Heart left ventricle (tissue), 16 donors: ENCODE measurements around the gene CPPED1. TPM values are rescaled to one million over a fixed set of nuclear protein-coding genes. Genes with fewer than 3 reads are reported as not detected.

Experiments
- ATAC-seq, 4 donors: fragments of 200-7000 bp; cut with Tn5 transposase; one replicate each; pipeline ENCODE4 v1.9.1; 2020 to 2022; ENCODE audit warnings: moderate library complexity in 4 of 4, mild to moderate bottlenecking in 3 of 4, moderate number of reproducible peaks in 1 of 4
- DNase-seq, 5 donors: peaks; one replicate each; pipeline ENCODE4 v3.0.0-alpha.2; 2020
- H3K27ac ChIP-seq, 12 donors: fragments of 200-600 bp; sonication (generic) in 4 of 12; one replicate each; pipeline versions ENCODE4 v1.5.0 to v1.8.0; 2016 to 2022; ENCODE audit warnings: mild to moderate bottlenecking in 2 of 12
- H3K27me3 ChIP-seq, 9 donors: fragments of 200-600 bp; sonication (generic) in 2 of 9; one replicate each; pipeline versions ENCODE4 v1.5.1 to v1.8.0; 2016 to 2022; ENCODE audit warnings: mild to moderate bottlenecking in 3 of 9
- H3K36me3 ChIP-seq, 9 donors: fragments of 200-600 bp; sonication (generic) in 2 of 9; one replicate each; pipeline versions ENCODE4 v1.5.0 to v1.8.0; 2018 to 2022; ENCODE audit warnings: mild to moderate bottlenecking in 2 of 9
- H3K4me1 ChIP-seq, 12 donors: fragments of 200-600 bp; sonication (generic) in 4 of 12; one replicate each; pipeline versions ENCODE4 v1.5.0 to v1.8.0; 2016 to 2022; ENCODE audit warnings: mild to moderate bottlenecking in 3 of 12
- H3K4me3 ChIP-seq, 12 donors: fragments of 200-600 bp; sonication (generic) in 4 of 12; one replicate each; pipeline versions ENCODE4 v1.5.0 to v1.8.0; 2017 to 2022; ENCODE audit warnings: mild to moderate bottlenecking in 9 of 12, moderate library complexity in 4 of 12
- H3K9me3 ChIP-seq, 12 donors: fragments of 200-600 bp; sonication (generic) in 4 of 12; one replicate each; pipeline versions ENCODE4 v1.5.0 to v1.8.0; 2016 to 2022; ENCODE audit warnings: mild to moderate bottlenecking in 1 of 12
- POLR2A ChIP-seq, 2 donors: fragments of 450-650 bp; IDR thresholded peaks; one replicate each; pipeline ENCODE4 v1.6.1; 2017; ENCODE audit warnings: antibody characterized with exemption in 2 of 2, mild to moderate bottlenecking in 2 of 2, moderate library complexity in 2 of 2
- WGBS, 4 donors: extraction: QIAGEN DNeasy Blood & Tissue Kit in 2 of 4; methylation state at CpG; one replicate each; pipeline versions ENCODE4 v1.1.5 to v1.1.7; 2013 to 2018; 5-methylcytosine and 5-hydroxymethylcytosine counted together
- intact Hi-C, 10 donors: fragments of 100-400 bp; cut with DNase I; formaldehyde crosslinking; loops; one replicate each; pipeline versions ENCODE4 v1.11.1 to v1.14.2; 2022
- polyA plus RNA-seq, 2 donors: library from polyadenylated mRNA; stranded (reverse); fragments of 200-250 nt; gene quantifications; one replicate each; pipeline ENCODE4 v1.2.3, GENCODE V29; 2013
- total RNA-seq, 9 donors: library from RNA; depleted of rRNA in 2 of 9; stranded (reverse); fragments of >200 nt in 2 of 9; fragmentation: NEBNext Ultra II Directional in 3 of 9; extraction: Animal tissue kit (Norgen Biotek cat#: 25700) in 3 of 9; gene quantifications; one replicate each; pipeline versions ENCODE4 v1.1.0 to v1.2.4, GENCODE V29; 2016 to 2023
- TF ChIP-seq, protein P1 (sequence below), 12 donors: fragments of 200-600 bp; sonication (generic) in 4 of 12; IDR thresholded peaks; one replicate each; pipeline versions ENCODE4 v1.5.0 to v1.8.0; 2018 to 2022; ENCODE audit warnings: antibody characterized with exemption in 12 of 12, mild to moderate bottlenecking in 5 of 12
- donor health status: ischemic (EF 13 %, LVEDD 7.1; RV severe dilation, severe dysfunction).
- donor health status: healthy with polysubstance abuse.
- donor health status: DM: no; HTN: yes; CAD: no.
- donor health status: DM: no; HTN: no; CAD: no.
- donor health status: ischemic (EF 25% LVEDD 6.9; RV normal size, moderate dysfunction).
- donor health status: ischemic (EF 25% LVEDD 5.7; RV mildly dilated, moderate dysfunction).
- donor health status: healthy.
- donor health status: DM: yes; HTN: yes; CAD: no.
- donor health status: ischemic (EF 35%, LVEDD 5.7; RV mildly dilated, moderate dysfunction).
- donor health status: nonischemic (EF 11% LVEDD 7.7; RV severe dilation, severe dysfunction).
- donor health status: DM: yes; HTN: yes; CAD: no.
- donor health status: PGD.
- donor health status: ischemic (EF 29% LVEDD 5.4; RV normal size, mild dysfunction).
- donor health status: nonischemic (EF 23%, LVEDD 6.1; RV moderate dilation, normal function).

The CPPED1 gene
- total and polyA plus RNA-seq, 11 donors: 5.6 to 25.1 (median 11.7) TPM

DNA sequence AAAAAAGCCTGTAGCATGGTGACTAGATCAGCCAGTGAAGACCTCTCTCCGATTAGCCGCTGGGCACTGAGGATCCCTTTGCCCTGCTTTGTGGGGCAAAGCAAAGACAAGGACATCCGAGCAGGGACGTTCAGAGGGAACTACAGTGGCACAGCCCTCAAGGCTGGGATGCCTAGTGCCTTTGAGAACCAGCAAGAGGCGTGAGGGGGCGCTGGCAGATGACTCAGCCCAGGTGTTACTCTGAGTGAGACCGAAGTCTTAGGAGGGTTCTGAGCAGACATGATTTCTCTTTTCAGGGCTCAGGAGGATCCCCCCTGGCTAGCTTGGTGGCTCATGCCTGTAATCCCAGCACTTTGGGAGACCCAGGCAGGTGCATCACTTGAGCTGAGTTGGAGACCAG is 178.6 kb downstream of the CPPED1 start:
- H3K9me3 ChIP-seq: peaks cover 0 to 5% (median 0%) of the 10 kb centered on the region in 12 donors
- no peaks in the 10 kb centered on the region for H3K36me3 ChIP-seq
- TF ChIP-seq POLR2A (IDR thresholded peaks at IDR 0.05): no peak
- TF ChIP-seq, protein P1, sequence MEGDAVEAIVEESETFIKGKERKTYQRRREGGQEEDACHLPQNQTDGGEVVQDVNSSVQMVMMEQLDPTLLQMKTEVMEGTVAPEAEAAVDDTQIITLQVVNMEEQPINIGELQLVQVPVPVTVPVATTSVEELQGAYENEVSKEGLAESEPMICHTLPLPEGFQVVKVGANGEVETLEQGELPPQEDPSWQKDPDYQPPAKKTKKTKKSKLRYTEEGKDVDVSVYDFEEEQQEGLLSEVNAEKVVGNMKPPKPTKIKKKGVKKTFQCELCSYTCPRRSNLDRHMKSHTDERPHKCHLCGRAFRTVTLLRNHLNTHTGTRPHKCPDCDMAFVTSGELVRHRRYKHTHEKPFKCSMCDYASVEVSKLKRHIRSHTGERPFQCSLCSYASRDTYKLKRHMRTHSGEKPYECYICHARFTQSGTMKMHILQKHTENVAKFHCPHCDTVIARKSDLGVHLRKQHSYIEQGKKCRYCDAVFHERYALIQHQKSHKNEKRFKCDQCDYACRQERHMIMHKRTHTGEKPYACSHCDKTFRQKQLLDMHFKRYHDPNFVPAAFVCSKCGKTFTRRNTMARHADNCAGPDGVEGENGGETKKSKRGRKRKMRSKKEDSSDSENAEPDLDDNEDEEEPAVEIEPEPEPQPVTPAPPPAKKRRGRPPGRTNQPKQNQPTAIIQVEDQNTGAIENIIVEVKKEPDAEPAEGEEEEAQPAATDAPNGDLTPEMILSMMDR (IDR thresholded peaks at IDR 0.05): no peak
- no peak overlapping the region for H3K4me3 ChIP-seq
- DNase-seq (no peak), ATAC-seq (no peak)
- H3K27ac ChIP-seq: no peak overlapping the region
- peaks cover 0 to 24% (median 0%) of the 10 kb centered on the region in 9 donors for H3K27me3 ChIP-seq
- no peaks in the 10 kb centered on the region for H3K4me1 ChIP-seq
- intact Hi-C loops: no loop called here
- 71 to 79% (median 76%) methylated on average over 7 of the region's 7 CpGs for WGBS, 4 donors

DNA sequence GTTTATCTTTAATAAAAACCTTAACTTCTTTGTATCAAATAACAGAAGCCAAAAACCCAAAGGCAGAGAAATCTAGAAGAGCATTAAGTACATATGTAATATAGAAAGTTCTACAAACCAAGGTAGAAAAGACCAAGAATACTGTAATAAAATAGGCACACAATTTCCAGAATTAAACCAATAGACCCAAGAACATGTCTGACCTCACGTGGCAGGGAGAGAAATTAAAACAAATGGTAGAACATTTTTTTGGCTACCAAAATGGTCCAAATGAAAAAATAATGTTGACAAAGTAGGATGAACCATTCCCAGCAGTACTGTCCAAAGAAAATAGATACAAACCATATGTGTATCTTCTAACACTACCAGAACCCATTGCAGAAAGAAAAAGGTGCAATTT is 183.5 kb downstream of the CPPED1 start:
- Histone ChIP-seq H3K4me1 (no peaks in the 10 kb centered on the region), H3K4me3 (no peak overlapping the region), H3K27ac (no peak overlapping the region), H3K27me3 (peaks cover 0 to 12% (median 0%) of the 10 kb centered on the region in 9 donors), H3K9me3 (peaks cover 0 to 5% (median 0%) of the 10 kb centered on the region in 12 donors), H3K36me3 (no peaks in the 10 kb centered on the region)
- intact Hi-C loops: no loop called here
- ATAC-seq (no peak), DNase-seq (no peak)
- WGBS, 4 donors: 56 to 75% (median 62%) methylated on average over 1 of the region's 1 CpG
- TF ChIP-seq, protein P1 (IDR thresholded peaks at IDR 0.05): peak in 1 of 12 donors; percentile 2
- no peak for TF ChIP-seq POLR2A (IDR thresholded peaks at IDR 0.05)

DNA sequence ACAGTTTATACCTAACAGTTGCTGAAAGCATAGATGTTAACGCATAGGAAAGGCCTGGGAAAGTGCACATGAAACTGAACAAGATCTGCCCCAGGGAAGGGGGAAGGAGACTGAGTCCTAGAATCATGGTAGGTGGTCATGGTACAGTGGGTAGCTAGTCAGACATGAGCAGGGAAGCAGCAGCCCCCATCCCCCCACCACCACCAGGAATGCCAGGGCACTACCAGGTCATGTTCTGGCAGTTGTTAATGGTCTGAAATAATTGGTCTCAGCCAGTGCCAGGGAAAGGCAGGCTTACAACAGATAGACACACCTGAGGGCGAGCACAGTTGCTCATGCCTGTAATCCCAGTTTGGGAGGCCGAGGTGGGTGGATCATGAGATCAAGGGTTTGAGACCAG is 185.2 kb downstream of the CPPED1 start:
- Histone ChIP-seq H3K27me3 (no peaks in the 10 kb centered on the region), H3K36me3 (no peaks in the 10 kb centered on the region), H3K4me1 (no peaks in the 10 kb centered on the region), H3K9me3 (no peaks in the 10 kb centered on the region), H3K27ac (no peak overlapping the region), H3K4me3 (no peak overlapping the region)
- DNase-seq (no peak), ATAC-seq (no peak)
- intact Hi-C loops: no loop called here
- TF ChIP-seq, protein P1 (IDR thresholded peaks at IDR 0.05): no peak
- no peak for TF ChIP-seq POLR2A (IDR thresholded peaks at IDR 0.05)
- 82 to 90% (median 88%) methylated on average over 3 of the region's 3 CpGs for WGBS, 4 donors

DNA sequence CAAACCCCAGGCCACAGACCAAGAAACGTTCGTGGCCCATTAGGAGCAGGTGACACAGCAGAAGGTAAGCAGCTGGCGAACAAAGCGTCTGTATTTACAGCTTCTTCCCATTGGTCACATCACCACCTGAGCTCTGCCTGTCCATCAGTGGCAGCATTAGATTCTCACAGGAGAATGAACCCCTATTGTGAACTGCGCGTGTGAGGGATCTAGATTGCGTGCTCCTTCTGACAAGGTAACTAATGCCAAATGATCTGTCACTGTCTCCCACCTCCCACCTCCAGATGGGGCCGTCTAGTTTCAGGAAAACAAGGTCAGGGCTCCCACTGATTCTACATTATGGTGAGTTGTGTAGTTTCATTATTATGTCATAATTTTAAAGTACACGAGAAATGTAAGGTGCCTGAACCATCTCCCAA is 186.3 kb downstream of the CPPED1 start:
- no peaks in the 10 kb centered on the region for H3K4me1 ChIP-seq
- ATAC-seq (no peak), DNase-seq (no peak)
- 64 to 67% (median 65%) methylated on average over 9 of the region's 9 CpGs for WGBS, 4 donors
- no peaks in the 10 kb centered on the region for H3K9me3 ChIP-seq
- H3K36me3 ChIP-seq: no peaks in the 10 kb centered on the region
- H3K4me3 ChIP-seq: no peak overlapping the region
- intact Hi-C loops: no loop called here
- no peak overlapping the region for H3K27ac ChIP-seq
- no peak for TF ChIP-seq POLR2A (IDR thresholded peaks at IDR 0.05)
- TF ChIP-seq, protein P1 (IDR thresholded peaks at IDR 0.05): no peak
- H3K27me3 ChIP-seq: no peaks in the 10 kb centered on the region
